GM12878 (cell line): Measurements from ENCODE around the gene SUSD1. TPM values are rescaled to one million over a fixed set of nuclear protein-coding genes. Genes with fewer than 3 reads are reported as not detected.

Experiments used
- ATAC-seq: fragments of 200-7000 bp; cut with Tn5 transposase; 3 replicates; pipeline ENCODE4 v1.9.1; 2020; ENCODE audit warnings: mild to moderate bottlenecking, moderate library complexity
- BruUV-seq: library from RNA; stranded (reverse); fragments of 400-500 nt; replicated peaks from 2 replicates; lab custom pipeline; 2021; lab: Mats Ljungman, UMichigan
- CTCF ChIA-PET: fragments of 300-600 bp; sonication (Branson Sonifier 250); formaldehyde crosslinking; extraction: SDS; loops from one replicate; lab custom pipeline; 2021; ENCODE audit warnings: inconsistent platforms; lab: Yijun Ruan, JAX
- POLR2A ChIA-PET: fragments of 350-600 bp; formaldehyde crosslinking; extraction: SDS; loops from one replicate; lab custom pipeline; 2021; ENCODE audit warnings: inconsistent platforms; lab: Charles Lee
- RAD21 ChIA-PET: fragments of 300-600 bp; sonication (Branson Sonifier 250); formaldehyde crosslinking; loops from one replicate; lab custom pipeline; 2023; ENCODE audit warnings: antibody characterized with exemption; ENCODE audit not compliant: unreplicated experiment; lab: Charles Lee
- SMC1A ChIA-PET: fragments of 300-600 bp; sonication (Branson Sonifier 250); formaldehyde crosslinking; loops from one replicate; lab custom pipeline; 2023; ENCODE audit not compliant: unreplicated experiment, uncharacterized antibody; lab: Charles Lee
- DNase-seq: peaks from one replicate; pipeline ENCODE4 v3.0.0-alpha.2; 2011; ENCODE audit warnings: low read depth, low spot score
- FAIRE-seq: peaks from 3 replicates; lab custom pipeline; 2011; peaks lifted over from hg19 to GRCh38; lab: Jason Lieb, UNC
- H2AFZ ChIP-seq: 2 replicates; pipeline ENCODE4 v1.6.0; 2011; ENCODE audit warnings: low read depth, low read length, control low read depth; ENCODE audit not compliant: control insufficient read depth
- H3K27ac ChIP-seq: 2 replicates; pipeline ENCODE4 v1.5.1; 2011; ENCODE audit warnings: control low read depth; ENCODE audit not compliant: control insufficient read depth, insufficient read depth
- H3K27me3 ChIP-seq, 2 experiments: replicated peaks in 1 of 2; 2 replicates each; pipeline versions ENCODE4 v1.6.0 to v1.6.1; 2011; ENCODE audit warnings: low read length in 1 of 2; ENCODE audit not compliant: control insufficient read depth in 2 of 2, insufficient read depth in 2 of 2
- H3K36me3 ChIP-seq, 2 experiments: 2 replicates each; pipeline ENCODE4 v1.5.1; 2011; ENCODE audit warnings: low read length in 1 of 2; ENCODE audit not compliant: control insufficient read depth in 2 of 2, insufficient read depth in 2 of 2
- H3K4me1 ChIP-seq: 2 replicates; pipeline ENCODE4 v1.6.1; 2011; ENCODE audit warnings: mild to moderate bottlenecking, low read length, moderate library complexity, mixed read lengths; ENCODE audit not compliant: control insufficient read depth, insufficient read depth
- H3K4me2 ChIP-seq: 2 replicates; pipeline ENCODE4 v1.6.0; 2011; ENCODE audit warnings: control low read depth; ENCODE audit not compliant: control insufficient read depth, insufficient read depth
- H3K4me3 ChIP-seq: fragments of 200-600 bp; sonication (generic); 2 replicates; pipeline ENCODE4 v1.5.1; 2016
- H3K79me2 ChIP-seq: 2 replicates; pipeline ENCODE4 v1.6.0; 2011; ENCODE audit warnings: low read length; ENCODE audit not compliant: control insufficient read depth, insufficient read depth
- H3K9ac ChIP-seq: 2 replicates; pipeline ENCODE4 v1.8.0; 2011; ENCODE audit warnings: low read length, control low read depth, mixed read lengths; ENCODE audit not compliant: control insufficient read depth, insufficient read depth
- H3K9me3 ChIP-seq: replicated peaks from 3 replicates; pipeline ENCODE4 v1.5.1; 2011; ENCODE audit warnings: mild to moderate bottlenecking, low read length; ENCODE audit not compliant: control insufficient read depth, insufficient read depth
- H4K20me1 ChIP-seq: 2 replicates; pipeline ENCODE4 v1.6.0; 2011; ENCODE audit not compliant: control insufficient read depth, insufficient read depth
- E2F8 ChIP-seq: fragments of 450-650 bp; IDR thresholded peaks from 2 replicates; pipeline ENCODE4 v1.6.1; 2018; ENCODE audit warnings: mild to moderate bottlenecking, low read depth, moderate library complexity; ENCODE audit not compliant: partially characterized antibody
- FOS ChIP-seq: IDR thresholded peaks from 3 replicates; pipeline ENCODE4 v1.6.1; 2011; ENCODE audit warnings: borderline replicate concordance; ENCODE audit not compliant: insufficient read length; ENCODE audit errors: extremely low read depth
- MLLT1 ChIP-seq: fragments of 450-650 bp; IDR thresholded peaks from 2 replicates; pipeline ENCODE4 v1.6.1; 2016; ENCODE audit warnings: mild to moderate bottlenecking
- MYC ChIP-seq: IDR thresholded peaks from 2 replicates; pipeline ENCODE4 v1.6.1; 2011; ENCODE audit warnings: mild to moderate bottlenecking, low read length, moderate library complexity, inconsistent platforms; ENCODE audit not compliant: insufficient read depth, insufficient replicate concordance, insufficient read length, severe bottlenecking
- NBN ChIP-seq: fragments of 450-650 bp; IDR thresholded peaks from 2 replicates; pipeline ENCODE4 v1.6.1; 2016
- NFYB ChIP-seq: IDR thresholded peaks from 2 replicates; pipeline ENCODE4 v1.6.1; 2011; ENCODE audit warnings: low read depth, mild to moderate bottlenecking, low read length, improper control_type of control experiment, moderate library complexity; ENCODE audit not compliant: insufficient read depth
- NKRF ChIP-seq: fragments of 450-650 bp; conservative IDR thresholded peaks from 2 replicates; pipeline ENCODE4 v1.6.1; 2017; ENCODE audit warnings: mild to moderate bottlenecking, moderate library complexity
- RB1 ChIP-seq: fragments of 450-650 bp; formaldehyde crosslinking; IDR thresholded peaks from 2 replicates; pipeline ENCODE4 v1.6.1; 2017; ENCODE audit warnings: mild to moderate bottlenecking, borderline replicate concordance
- SMAD1 ChIP-seq: fragments of 450-650 bp; IDR thresholded peaks from 2 replicates; pipeline ENCODE4 v1.6.1; 2018; ENCODE audit warnings: mild to moderate bottlenecking, low read depth; ENCODE audit not compliant: partially characterized antibody
- TCF7 ChIP-seq: IDR thresholded peaks from 2 replicates; pipeline ENCODE4 v1.6.1; 2014; ENCODE audit warnings: antibody characterized with exemption, borderline replicate concordance
- ZBTB33 ChIP-seq: fragments of 450-650 bp; IDR thresholded peaks from 2 replicates; pipeline ENCODE4 v1.6.1; 2017; ENCODE audit warnings: mild to moderate bottlenecking
- ZSCAN29 ChIP-seq: fragments of 450-650 bp; IDR thresholded peaks from 2 replicates; pipeline ENCODE4 v1.6.1; 2017; ENCODE audit warnings: mild to moderate bottlenecking, moderate library complexity
- WGBS: methylation state at CpG from one replicate; pipeline ENCODE4 v1.1.6; 2016; ENCODE audit warnings: low lambda C conversion rate; ENCODE audit not compliant: insufficient replicate concordance, insufficient coverage; ENCODE audit errors: missing lambda C conversion rate; 5-methylcytosine and 5-hydroxymethylcytosine counted together
- in situ Hi-C: fragments of 300-500 bp; cut with MboI; formaldehyde crosslinking; loops from 9 replicates; pipeline ENCODE4 v1.14.3; 2018; ENCODE audit warnings: mixed read lengths
- intact Hi-C: fragments of 100-400 bp; cut with micrococcal nuclease; formaldehyde crosslinking; loops from one replicate; pipeline ENCODE4 v1.14.2; 2022; ENCODE audit not compliant: unreplicated experiment
- polyA plus RNA-seq, 11 experiments: library from polyadenylated mRNA; depleted of rRNA in 4 of 11; unstranded in 6 of 11; stranded (reverse) in 5 of 11; fragments of >200 nt; fragmentation: Nextera tagmentation in 4 of 11; fragmentation: Illumina TruSeq in 1 of 11; extraction: Ambion mirVana in 4 of 11; extraction: Trizol in 1 of 11; gene quantifications; 1 replicate in 1 of 11; 2 replicates in 10 of 11; pipeline versions ENCODE4 v1.2.1 to v1.2.3, GENCODE V29; 2011 to 2016; ENCODE audit warnings: inconsistent platforms in 2 of 11, missing spikeins in 2 of 11, low read depth in 1 of 11
- total RNA-seq, 4 experiments: library from RNA; depleted of rRNA in 3 of 4; stranded (reverse); fragments of >200 nt in 3 of 4; fragmentation: Illumina TruSeq in 1 of 4; extraction: Trizol in 1 of 4; gene quantifications; 2 replicates each; pipeline versions ENCODE4 v1.2.1 to v1.2.3, GENCODE V29; 2013 to 2021

Gene SUSD1
- total and polyA plus RNA-seq, 10 of the 15 experiments (the other 5 are each of a cell fraction or from before 2014, with no cell fraction given), result 6.7 to 20.8 (median 13.2) TPM

- TF ChIP-seq NFYB (no peak), NBN (no peak), NKRF (no peak), SMAD1 (no peak), ZBTB33 (no peak), FOS (no peak)
Measured at GRCh38 chr9:112186695-112187094, 11.6 kb upstream of the SUSD1 start (continued).

- intact Hi-C loops (no loop called here), in situ Hi-C loops (no loop called here)
- CTCF ChIA-PET, result interaction anchor here (0.7 to 1.6 kb wide), 2 partner anchors 10 to 99 kb away, joined by 3 to 4 read pairs; partner anchors contain the start of gene SUSD1
- Histone ChIP-seq H3K9me3 (no peaks in the 10 kb centered on the region), H3K4me1 (peaks cover 4% of the 10 kb centered on the region; the same call in 1 of the 2 replicates), H3K27me3 (no peaks in the 10 kb centered on the region), H3K79me2 (no peaks in the 10 kb centered on the region), H3K4me3 (no peak overlapping the region), H2AFZ (no peak overlapping the region), H3K27ac (no peak overlapping the region), H3K9ac (no peak overlapping the region), H3K36me3 (no peaks in the 10 kb centered on the region), H3K4me2 (no peak overlapping the region), H4K20me1 (no peaks in the 10 kb centered on the region)
- ATAC-seq (no peak), DNase-seq (no peak), FAIRE-seq (no peak)
- RAD21 ChIA-PET, result no interaction called here
- POLR2A ChIA-PET, result no interaction called here
- BruUV-seq, result no TSS peak
- 41% methylated on average over 2 of the region's 2 CpGs for WGBS
- SMC1A ChIA-PET, result interaction anchor here (1.5 kb wide), 1 partner anchor 495 kb away, joined by 3 read pairs; no protein-coding TSS in a partner anchor
- TF ChIP-seq RB1 (no peak), ZSCAN29 (no peak), MLLT1 (no peak), E2F8 (no peak), ZBTB33 (no peak), TCF7 (no peak), MYC (no peak)
Measured at GRCh38 chr9:112184946-112185345, 9.8 kb upstream of the SUSD1 start.
